ENCODE results near the gene CD96.
"Not testable (repeated sequence)": the region's sequence is repeated elsewhere in the genome, so short reads cannot be mapped to it uniquely, and the experiment has no call there.

DNA sequence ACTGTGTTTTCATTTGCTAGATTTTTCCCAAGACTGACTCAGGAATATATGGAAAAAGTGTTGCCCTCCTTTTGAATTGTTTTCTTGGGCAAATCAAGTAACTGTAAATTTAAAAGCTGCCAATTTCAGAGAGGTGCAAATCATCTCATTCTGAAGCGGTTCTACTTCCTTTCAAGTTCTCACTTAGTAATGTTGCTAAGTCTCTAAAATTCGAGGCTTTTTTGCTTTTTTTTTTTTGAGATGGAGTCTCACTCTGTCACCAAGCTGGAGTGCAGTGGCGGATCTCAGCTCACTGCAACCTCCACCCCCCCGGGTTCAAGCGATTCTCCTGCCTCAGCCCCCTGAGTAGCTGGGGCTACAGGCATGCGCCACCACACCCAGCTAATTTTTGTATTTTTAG, 130.5 kb downstream of the CD96 start:
- TF ChIP-seq POLR2A (IDR thresholded peaks at IDR 0.05) = not testable (repeated sequence)
- TF ChIP-seq, protein P1, sequence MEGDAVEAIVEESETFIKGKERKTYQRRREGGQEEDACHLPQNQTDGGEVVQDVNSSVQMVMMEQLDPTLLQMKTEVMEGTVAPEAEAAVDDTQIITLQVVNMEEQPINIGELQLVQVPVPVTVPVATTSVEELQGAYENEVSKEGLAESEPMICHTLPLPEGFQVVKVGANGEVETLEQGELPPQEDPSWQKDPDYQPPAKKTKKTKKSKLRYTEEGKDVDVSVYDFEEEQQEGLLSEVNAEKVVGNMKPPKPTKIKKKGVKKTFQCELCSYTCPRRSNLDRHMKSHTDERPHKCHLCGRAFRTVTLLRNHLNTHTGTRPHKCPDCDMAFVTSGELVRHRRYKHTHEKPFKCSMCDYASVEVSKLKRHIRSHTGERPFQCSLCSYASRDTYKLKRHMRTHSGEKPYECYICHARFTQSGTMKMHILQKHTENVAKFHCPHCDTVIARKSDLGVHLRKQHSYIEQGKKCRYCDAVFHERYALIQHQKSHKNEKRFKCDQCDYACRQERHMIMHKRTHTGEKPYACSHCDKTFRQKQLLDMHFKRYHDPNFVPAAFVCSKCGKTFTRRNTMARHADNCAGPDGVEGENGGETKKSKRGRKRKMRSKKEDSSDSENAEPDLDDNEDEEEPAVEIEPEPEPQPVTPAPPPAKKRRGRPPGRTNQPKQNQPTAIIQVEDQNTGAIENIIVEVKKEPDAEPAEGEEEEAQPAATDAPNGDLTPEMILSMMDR (IDR thresholded peaks at IDR 0.05 in 8 of 11, conservative IDR thresholded peaks at IDR 0.05 in 3 of 11) = not testable (repeated sequence)

Measured in spleen (tissue), 7 donors.